ENCODE results near the gene ABCC2.
"Not testable (repeated sequence)": the region's sequence is repeated elsewhere in the genome, so short reads cannot be mapped to it uniquely, and the experiment has no call there.

ABCC2 gene

GRCh38 chr10:99809481-99809880 is 27.0 kb downstream of the ABCC2 start:
- no peak for DNase-seq (ENCODE audit: low spot score)

- DNase-seq (ENCODE audit: low spot score) = no peak
These were observed 27.6 kb downstream of the ABCC2 start for GRCh38 chr10:99809931-99810615.

GRCh38 chr10:99812177-99812576 is 29.7 kb downstream of the ABCC2 start:
- DNase-seq (ENCODE audit: low spot score) = no peak

DNA sequence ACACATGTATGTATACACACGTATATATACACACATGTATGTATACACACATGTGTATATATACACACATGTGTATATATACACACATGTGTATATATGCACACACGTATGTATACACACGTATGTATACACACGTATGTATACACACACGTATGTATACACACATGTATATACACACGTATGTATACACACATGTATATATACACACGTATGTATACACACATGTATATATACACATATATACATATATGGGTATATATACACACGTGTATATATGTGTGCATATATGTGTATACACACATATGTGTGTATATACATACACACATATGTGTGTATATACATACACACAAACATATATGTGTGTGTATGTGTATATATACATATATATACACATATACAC is 31.7 kb downstream of the ABCC2 start:
- no peak for DNase-seq (ENCODE audit: low spot score)

GRCh38 chr10:99815621-99816020 is 33.2 kb downstream of the ABCC2 start:
- DNase-seq (ENCODE audit: low spot score) = no peak

- DNase-seq (ENCODE audit: low spot score) = no peak
These were observed 45.5 kb downstream of the ABCC2 start for GRCh38 chr10:99827936-99828335.

DNA sequence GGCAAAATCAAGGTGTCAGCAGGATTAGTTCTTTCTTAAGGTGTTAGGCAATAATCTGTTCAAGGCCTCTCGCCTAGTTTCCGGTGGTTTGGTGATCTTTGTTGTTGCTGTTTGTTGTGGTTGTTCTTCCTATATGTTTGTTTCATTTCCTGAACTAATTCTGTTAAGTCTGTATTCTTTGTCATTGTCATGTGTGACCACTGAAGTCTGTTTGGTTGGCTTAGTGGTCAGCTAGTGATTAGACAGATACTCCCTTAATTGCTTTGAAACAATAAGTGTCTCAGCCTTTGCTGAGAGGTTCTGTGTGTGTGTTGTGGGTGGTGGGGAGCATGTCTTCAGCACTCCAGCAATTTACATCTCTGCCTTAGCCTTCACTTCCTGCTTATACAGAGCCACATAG is 46.0 kb downstream of the ABCC2 start:
- DNase-seq (ENCODE audit: low spot score) = no peak

DNA sequence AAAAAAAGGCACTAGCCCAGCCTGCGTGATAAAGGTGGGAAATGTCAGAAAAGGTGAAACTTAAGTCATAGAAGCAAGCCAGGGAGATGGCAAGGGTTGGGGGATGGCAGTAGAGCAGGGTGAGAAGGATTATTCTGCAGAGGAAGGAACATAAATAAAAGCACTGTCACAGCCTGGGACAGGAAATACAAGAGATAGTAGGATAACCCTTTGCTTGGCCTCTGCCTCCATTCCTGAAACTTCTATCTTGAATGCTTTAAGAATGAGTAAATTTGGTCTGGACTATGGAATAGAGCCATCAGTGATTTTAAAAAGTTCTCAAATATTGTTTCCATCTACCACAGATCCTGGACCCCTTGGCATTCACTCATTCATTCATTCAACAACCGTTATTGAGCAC is 50.0 kb downstream of the ABCC2 start:
- no peak for DNase-seq (ENCODE audit: low spot score)

DNA sequence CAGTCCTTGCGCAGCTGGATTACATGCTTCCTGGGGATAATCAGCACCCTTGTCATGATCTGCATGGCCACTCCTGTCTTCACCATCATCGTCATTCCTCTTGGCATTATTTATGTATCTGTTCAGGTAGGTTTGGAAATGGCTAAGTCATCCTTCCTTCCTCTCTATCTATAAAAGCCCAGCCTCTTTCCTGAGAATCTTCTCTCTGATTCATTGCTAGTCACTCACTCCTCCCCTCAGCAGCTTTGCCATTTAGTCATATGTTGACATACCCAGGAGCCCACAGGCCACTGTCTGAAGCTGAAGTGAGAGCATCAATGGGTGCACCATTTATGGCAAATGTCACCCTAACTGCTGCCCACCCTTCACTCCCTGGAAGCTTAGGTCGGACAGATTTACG is 52.0 kb downstream of the ABCC2 start:
- no peak for DNase-seq (ENCODE audit: low spot score)

DNA sequence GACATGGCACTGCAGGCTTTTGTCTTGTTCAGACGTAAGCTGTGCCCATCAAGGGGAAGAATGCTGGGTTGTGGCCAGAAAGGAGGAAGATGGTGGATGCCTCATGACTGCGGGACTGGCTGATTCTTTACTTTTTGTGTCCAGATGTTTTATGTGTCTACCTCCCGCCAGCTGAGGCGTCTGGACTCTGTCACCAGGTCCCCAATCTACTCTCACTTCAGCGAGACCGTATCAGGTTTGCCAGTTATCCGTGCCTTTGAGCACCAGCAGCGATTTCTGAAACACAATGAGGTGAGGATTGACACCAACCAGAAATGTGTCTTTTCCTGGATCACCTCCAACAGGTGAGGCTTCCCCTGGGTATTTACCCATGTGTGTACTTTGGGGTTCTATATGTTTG is 53.5 kb downstream of the ABCC2 start:
- DNase-seq (ENCODE audit: low spot score) = no peak

DNA sequence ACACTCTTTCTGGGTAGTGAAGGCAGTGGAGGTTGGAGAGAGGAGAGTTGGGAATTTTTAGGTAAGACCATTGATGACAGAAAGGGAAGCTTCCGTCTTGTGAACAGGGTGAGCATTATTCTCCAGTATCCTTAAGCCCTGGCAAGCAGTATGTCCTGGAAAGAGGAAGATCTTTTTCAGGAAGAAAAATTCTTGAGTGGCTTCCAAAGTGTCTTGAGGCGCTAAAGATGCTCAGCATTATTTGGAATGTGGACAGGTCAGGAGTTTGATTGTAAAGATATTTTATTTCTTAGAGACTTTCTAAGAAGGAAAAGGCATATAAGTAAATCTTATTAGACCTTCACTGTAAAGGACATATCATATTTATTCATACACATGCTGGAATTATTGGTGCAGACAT is 54.3 kb downstream of the ABCC2 start:
- DNase-seq (ENCODE audit: low spot score) = no peak

DNA sequence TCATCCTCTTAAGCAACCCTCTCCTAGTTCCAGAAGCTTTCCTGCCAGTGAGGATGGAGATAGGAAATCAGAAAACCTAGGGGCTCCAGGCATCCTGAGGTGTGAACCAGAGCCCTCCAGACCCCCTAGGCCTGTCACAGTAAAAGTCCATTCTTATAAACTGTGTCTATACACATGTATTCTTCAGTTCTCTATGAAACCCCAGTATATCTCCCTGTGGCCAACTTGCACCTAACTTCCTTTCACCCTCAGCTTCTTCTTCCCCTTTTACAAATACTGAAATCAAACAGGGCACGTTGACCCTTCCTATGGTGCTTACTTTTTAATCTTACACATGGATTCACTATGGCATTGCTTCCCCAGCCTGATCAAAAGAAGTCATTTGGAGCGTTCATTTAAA is 58.4 kb downstream of the ABCC2 start:
- not testable (repeated sequence) for DNase-seq (ENCODE audit: low spot score)

DNA sequence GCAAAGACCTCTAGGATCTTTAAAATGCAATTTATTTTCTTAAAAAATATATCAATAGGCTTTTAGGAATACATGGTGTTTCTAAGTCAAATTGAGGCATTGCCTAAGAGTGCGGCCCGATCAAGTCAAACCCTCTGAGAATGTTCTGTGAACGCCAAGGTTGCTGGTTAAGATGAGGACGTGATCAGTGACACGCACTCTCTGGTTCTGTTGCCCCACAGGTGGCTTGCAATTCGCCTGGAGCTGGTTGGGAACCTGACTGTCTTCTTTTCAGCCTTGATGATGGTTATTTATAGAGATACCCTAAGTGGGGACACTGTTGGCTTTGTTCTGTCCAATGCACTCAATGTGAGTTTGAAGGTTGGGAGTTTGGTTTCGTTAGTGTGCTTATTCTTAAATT is 59.3 kb downstream of the ABCC2 start:
- no peak for DNase-seq (ENCODE audit: low spot score)

- no peak for DNase-seq (ENCODE audit: low spot score)
These were observed 60.9 kb downstream of the ABCC2 start for GRCh38 chr10:99843310-99843709.

DNA sequence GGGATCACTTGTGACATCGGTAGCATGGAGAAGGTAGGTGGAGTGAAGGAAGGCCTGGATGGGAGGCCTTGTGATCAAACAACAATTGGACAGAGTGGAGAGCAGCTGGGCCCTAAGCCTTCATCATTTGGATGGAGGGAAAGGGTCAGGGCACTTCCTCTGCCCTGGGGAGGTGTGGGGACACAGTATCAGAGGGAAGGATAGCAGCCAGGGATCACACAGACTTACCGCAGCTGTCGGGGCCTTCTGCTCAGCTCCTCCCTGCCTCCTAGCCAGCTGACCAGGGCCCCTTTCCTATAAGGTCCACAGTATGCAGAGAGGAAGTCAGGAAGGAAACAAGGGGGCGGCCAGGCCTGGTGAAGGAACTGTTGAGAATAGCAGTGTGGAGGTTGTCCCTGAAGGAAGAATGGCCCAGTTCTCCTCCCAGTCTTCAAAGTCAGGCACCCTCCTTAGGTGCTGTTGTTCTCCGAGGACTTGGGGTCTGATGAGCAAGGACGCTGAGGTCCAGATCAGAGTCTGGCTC is 62.1 kb downstream of the ABCC2 start:
- DNase-seq (ENCODE audit: low spot score) = no peak

DNA sequence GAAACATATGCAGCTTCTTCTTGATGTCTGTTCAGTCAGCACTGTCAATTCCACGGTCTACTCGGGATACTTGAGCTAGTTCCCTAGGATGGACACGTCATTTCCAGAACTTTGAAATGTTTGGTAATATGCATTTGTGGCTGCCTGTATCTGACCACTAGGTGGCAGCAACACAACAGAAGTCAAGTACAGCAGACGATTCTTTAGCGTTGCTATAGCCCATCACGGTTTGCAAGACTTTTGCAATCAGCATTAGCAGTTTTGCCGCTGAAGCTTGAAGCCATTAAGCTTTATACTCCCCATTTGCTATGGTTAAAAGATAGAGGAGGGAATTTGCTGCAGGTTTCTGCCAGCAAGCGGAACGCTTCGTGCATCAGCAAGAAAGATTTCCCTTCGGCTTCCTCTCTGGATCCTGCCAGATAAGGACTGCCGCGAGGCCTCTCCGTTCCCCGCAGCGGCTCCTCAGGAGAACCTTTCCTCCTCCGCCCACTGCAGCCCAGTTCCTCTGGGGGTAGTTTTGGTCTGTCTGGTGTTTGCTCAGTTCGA is 63.5 kb downstream of the ABCC2 start:
- DNase-seq (ENCODE audit: low spot score) = peak; percentile 69

DNA sequence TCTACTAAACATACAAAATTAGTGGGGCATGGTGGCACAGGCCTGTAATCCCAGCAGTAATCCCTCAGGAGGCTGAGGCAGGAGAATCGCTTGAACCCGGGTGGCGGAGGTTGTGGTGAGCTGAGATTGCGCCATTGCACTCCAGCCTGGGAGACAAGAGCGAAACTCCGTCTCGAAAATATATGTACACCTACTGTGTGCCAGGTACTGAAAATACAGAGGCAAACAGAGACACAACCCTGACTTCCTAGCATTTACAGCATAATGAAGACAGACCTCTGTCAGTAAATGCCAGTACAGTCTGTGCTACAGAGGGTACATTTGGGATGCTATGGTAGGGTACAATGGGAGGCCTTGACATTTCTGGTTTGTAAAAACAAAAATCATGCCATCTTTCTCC is 66.6 kb downstream of the ABCC2 start:
- DNase-seq (ENCODE audit: low spot score) = no peak

DNA sequence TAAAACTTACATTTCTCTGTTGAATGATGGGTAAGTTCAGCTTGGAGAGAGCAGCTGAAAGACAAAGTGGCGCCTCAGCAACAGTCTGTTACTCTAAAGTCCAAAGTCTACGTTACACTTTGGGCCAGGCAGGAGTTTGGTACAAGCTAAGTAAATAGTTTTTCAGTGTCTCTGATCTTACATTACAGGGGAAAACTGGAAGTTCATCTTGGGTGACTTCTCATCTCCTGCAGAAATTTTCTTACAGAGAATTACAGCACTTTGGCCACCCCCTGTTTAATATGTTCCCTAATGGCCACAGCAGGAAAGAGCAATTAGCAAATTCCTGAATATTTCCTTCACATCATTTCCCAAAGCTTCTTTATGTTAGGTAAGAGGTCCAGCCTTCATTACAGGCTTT is 67.1 kb downstream of the ABCC2 start:
- peak; percentile 38 for DNase-seq (ENCODE audit: low spot score)

DNA sequence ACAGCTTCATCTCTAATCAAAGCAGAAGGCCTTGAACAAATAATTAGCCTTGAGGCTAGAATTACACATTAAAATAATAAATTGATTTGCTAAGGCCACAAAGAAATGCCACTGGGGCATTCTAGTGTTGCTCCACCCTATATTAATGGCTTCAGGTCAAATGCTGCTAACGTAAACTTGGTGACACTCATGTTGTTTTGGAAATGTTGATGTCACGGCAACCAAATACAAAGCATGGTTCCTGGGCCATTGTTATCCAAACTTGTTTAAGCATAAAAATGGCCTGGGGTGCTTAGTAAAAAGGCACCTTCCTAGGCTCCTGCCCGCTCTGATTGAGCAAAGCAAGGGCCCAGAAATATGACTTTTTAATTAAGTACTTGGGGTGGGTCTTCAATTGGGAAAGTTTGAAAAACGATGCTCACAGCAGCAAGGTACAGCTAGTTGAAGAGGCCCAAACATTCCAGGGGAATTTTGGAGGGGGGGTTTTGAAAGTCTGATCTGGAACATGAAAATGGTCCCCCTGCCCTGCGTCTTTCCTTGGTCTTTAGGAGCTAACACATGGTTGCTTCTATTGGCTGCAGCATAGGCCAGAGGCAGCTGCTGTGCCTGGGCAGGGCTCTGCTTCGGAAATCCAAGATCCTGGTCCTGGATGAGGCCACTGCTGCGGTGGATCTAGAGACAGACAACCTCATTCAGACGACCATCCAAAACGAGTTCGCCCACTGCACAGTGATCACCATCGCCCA is 67.8 kb downstream of the ABCC2 start:
- DNase-seq (ENCODE audit: low spot score) = no peak

DNA sequence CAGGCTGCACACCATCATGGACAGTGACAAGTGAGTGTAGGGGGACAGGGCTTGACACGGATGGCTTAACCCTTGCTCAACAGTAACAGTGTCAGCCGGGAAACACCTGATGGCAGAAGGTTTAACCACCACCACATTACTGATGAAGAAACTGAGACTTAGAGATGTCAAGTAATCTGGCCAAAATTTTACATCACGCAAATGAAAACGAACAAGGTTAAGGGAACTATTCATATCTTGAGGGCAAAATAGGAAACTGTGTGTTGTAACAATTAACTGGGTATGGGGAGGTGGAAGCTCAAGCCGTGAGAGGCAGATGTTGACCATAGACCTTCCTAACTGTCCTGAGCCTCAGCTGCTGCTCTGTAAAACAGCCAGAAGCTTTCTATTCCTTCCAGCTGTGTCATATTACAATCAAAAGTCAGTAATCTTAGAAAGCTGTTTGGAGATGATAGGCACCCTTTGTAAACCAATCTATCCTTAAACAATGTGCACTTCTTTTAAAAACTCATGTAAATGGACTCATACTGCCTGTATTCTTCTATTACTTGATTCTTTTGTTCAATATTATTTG is 68.4 kb downstream of the ABCC2 start:
- DNase-seq (ENCODE audit: low spot score) = no peak

DNA sequence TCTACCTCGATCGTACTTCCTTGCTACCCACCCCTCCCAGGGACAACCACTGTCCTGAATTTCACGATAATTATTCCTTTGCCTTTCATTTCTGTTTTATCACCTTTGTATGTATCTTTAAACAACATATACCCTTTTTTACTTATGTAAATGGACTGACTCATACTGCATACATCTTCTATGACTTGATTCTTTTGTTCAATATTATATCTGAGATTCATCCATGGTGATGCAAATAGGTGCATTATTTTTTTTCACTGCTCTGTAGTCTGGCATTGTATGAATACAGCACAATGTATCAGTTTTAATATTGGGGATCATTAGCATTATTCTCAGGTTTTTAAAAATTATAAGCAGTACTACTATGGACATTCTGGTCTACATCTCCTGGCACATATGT is 69.4 kb downstream of the ABCC2 start:
- no peak for DNase-seq (ENCODE audit: low spot score)

GRCh38 chr10:99852481-99853213 is 70.2 kb downstream of the ABCC2 start:
- no peak for DNase-seq (ENCODE audit: low spot score)

Measured in HuH-7 (cell line).